HG03066 (cell line): ENCODE data around the gene GABRB2.
"Not testable (repeated sequence)": the region's sequence is repeated elsewhere in the genome, so short reads cannot be mapped to it uniquely, and the experiment has no call there.

Experiments used
- ATAC-seq: cut with Tn5 transposase; IDR thresholded peaks from one replicate; pipeline ENCODE4 v1.9.1; 2021; ENCODE audit warnings: low read depth; ENCODE audit not compliant: unreplicated experiment

Gene GABRB2

DNA sequence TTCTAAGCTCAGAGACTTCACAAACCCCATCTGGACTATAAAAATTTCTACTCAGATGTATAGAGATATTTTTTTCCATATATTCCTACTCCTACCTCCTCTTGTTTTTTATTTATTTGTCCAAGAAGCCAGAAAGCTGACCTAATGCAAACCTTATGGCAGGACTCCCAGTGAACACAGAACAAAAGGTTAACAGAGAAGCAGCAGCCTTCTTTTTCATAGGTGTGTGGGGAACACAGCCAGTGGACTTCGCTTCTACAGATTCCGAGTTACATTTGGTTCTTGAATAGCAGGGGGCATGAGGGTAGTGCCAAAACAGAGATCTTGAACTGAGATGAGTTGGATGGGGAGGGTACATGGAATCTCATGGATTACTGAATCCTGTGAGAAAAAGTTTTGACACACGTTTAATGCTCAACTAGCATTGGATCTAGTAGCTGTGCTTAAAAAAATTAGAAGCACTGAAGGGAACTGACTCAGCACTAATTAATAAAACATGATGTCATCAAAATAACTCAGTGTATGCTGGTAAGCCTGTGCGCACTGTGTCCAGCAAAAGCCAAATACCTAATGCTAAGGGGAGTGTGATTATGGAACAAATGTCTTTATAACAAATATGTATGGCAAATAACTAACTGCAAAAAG is 240.1 kb downstream of the GABRB2 start:
- ATAC-seq, result no peak

DNA sequence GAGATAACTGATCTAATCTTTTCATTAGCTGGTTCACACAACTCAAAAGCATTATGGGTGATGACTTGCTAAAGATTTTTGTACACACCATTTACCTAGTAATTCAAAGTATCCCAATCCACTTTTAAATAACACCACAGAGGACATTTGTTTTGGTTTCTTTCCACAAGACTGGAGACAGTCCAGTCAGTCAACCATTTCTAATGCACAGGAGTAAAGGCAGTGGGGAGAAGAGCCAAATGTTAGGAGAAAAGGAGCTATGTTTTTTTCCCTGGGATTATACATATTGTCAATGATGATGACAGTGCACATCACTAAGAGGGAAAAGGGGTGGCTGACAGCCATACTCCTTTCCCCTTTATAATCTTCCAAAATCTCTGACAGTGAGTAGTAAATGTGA is 240.9 kb downstream of the GABRB2 start:
- ATAC-seq, result no peak

DNA sequence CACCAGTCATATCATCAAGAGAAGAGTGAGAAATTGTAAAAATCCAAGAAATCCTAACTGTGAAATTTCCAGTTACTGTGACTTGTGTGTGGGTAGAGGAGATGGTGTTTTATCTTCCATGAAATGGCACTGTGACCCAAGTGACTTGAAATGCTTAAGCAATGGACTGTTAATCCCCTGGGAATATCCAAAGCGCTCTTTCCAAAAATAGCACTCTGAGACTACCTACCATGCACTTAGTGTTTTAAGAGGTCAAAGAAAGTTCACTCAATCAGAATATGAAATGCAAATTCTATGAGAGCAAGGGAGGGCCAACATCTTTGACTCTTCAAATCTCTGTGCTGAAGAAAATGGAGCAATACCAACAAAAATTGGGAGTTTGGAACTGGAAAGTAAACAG is 244.0 kb downstream of the GABRB2 start:
- ATAC-seq, result no peak

DNA sequence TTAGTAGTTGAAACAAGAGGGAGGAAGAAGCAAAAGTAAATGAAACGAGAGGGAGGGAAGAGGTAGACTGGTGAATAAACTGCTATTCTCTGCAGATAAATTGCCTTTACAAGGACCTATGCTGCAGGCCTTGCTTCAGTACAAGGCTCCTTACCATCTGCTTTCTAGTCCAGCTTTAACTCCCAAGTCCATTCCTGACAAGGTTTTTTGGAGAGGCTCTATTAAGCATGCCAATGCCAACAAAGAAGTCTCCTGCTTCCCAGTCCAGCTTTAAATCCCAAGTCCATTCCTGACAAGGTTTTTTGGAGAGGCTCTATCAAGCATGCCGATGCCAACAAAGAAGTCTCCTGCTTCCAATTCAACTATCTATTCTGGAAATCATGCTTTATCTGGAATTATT is 244.9 kb downstream of the GABRB2 start:
- no peak for ATAC-seq

DNA sequence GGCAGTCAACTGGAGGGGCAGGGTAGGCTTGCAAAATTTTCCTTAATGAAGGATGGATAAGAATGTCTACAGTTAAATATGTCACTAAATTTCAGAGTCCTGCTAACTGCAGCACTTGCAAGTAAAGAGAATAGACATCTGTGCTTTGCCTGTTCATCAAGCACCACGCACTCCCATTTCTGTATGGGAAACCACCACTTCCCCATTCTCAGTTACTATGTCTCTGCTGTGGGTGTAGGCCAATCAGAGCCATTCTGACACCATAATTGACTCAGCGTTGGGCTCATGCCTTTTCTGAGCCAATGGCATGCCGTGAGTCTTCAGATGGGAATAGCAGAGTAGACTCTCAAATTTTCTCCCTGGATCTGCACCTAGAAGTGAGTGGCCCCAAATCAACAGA is 247.5 kb downstream of the GABRB2 start:
- no peak for ATAC-seq

DNA sequence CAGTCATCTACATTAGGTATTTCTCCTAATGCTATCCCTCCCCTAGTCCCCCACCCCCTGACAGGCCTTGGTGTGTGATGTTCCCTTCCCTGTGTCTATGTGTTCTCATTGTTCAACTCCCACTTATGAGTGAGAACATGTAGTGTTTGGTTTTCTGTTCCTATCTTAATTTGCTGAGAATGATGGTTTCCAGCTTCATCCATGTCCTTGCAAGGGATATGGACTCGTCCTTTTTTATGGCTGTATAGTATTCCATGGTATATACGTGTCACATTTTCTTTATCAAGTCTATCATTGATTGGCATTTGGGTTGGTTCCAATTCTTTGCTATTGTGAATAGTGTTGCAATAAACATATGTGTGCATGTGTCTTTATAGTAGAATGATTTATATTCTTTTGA is 249.1 kb downstream of the GABRB2 start:
- not testable (repeated sequence) for ATAC-seq

DNA sequence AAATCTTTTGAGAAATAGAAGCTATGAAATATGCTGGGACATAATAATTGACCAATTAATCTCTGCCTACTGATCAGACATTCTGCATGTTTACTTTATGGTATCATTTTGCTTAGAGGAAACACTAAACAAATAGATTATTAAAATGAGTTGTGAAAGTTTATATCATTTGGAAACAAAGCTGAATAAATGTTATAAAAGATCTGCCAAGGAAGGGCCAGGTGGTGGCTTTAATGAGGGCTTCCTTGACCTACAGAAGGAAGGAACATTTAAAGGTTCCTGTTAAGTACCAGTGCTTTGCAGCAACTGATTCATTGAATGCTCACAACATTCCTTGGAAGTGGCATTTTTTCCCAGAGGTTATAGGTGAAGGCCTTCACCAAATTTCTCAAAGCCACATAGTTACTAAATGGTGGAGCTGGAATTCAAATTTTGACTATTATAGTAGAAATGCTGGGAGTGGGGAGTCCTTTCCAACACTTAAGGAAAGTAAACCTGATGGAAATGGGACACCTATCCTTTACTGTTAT is 250.7 kb downstream of the GABRB2 start:
- no peak for ATAC-seq

DNA sequence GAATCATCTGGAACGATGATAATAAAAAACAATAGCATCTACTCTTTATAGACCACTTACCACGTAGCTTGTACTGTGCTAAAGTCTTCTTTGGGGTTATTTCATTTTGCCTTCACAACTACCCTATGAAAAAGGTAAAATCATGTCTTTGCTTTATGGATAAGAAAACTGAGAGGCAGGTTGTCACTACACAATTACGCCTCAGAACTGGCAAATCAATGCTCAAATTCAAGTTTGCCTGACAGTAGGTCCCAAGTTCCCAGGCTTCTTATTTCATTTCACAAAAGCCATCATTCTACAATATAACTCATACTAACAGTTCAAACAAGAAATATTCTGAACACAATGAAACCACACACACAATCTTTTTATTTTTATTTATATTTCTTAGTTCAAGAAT is 258.5 kb downstream of the GABRB2 start:
- ATAC-seq, result no peak

DNA sequence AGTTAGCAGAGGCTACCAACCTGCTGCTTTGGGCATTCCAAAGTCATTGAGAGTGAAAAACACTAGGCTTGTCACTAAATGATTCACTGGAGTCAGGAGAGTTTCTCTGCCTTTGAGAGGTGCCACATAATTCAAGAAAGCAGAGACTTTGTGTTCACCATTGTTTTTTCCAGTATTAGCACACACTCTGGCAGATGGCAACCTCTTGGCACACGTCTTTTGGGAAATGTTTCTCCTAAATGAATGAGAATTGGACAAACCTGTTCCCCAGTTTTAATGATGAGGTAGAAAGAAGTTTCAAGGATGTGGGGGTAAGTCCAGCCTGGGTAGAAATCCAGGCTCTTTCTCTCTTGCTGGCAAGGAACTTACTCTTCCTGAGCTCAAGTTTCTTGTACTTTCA is 259.1 kb downstream of the GABRB2 start:
- ATAC-seq, result no peak

DNA sequence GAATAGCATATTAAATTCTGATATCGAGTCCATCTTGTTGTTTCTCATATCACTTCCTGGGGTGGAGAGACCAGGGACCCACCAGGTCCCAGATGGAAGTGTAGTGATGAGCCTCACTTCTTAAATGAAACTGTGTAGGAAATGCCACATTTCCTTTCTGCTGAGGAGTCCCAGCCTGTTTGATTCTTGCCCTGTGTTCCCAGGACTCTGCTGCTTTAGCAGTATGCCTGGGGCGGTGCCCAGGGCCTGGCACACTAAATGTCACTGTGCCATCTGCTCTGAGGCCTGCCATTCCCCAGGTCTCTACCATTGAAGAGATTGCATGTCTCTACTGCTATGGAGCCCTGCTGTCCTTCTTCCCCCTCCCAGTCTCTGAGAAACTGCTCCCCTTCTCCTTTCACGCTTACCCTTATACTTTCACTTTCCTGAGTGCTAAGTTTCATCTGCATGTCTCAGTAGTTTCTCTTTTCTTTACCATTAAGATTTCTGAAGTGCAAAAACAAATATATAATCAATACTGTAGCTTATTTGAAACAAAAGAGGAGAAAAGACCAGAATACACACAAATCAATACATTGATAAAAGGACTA is 260.4 kb downstream of the GABRB2 start:
- peak; percentile 95 for ATAC-seq

DNA sequence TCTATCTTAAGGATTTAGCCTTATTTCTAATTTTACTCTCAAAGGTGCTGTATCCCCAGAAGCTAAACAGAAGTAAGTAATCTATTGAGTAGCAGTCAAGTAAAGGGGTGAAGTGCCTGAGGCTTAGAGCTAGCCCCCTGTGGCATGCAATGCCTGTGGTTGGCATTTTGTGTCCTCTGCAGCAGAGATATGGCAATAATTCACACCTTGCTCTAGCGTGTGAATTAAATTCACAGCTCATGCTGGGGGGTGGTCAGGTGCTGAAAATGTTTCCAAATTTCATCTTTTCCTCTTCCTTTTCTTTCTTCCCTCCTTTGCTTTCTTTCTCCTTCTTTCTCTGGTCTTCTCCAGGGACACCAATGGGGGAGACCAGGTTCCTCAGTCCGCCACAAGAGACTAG is 262.1 kb downstream of the GABRB2 start:
- no peak for ATAC-seq

DNA sequence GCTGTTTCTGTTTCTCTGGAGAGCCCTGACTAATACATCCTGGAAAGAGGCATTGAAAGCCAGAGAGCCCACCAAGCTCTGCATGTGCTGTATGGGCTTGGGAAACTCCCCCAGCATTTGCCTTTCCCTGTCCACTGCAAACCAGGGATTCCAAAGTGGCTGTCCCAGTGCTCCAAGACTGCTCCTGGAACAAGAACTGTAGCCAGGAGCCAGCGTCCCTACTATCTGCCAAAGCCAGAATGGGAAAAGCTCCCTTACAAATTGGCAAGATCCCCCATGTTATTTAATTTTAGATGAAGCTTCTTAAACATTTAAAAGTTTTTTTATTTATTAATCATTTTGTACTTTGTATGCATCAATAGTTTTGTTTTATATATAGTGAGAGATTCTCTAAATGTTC is 263.2 kb downstream of the GABRB2 start:
- no peak for ATAC-seq

DNA sequence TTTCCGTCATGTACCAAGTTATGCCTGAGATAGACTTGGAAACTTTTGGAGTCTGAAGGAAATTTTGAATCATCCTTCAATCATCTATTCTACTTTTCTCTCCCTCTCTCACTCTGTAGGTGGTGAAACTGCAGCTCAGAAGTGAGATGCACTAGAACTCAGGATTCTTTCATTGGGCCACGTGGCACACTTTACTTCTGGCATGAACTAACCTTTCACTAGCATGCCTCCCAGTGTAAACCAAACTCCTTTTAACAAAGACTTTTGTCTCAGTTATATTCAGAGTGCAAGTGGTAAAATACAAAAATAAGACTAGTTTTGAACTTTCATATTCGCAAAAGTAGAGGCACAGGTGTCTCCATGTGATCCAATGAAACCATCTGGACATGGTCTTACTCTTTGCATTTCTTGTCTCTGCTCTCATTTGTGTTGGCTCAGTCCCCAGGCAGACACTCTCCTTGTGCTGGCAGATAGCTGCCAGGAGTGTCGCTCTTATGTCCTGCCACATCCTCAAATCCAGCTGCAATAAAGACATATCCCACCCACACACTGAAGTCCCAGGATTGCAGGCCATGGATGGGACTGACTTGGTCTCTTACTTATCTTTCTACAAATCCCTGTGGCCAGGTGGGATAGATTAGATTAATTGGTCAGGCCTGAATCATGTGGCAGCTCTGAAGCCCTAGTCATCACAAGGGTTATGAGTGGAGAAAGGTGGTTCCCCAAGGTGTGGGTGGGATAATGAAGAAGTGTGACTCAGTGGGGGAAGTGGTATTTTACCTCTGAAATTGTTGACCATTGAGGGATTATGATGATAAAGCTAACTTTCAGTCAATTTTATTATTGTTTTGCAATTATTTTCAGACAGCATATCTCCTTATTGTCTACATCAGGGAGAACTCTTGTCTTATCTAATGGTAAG is 267.5 kb downstream of the GABRB2 start:
- ATAC-seq, result no peak

DNA sequence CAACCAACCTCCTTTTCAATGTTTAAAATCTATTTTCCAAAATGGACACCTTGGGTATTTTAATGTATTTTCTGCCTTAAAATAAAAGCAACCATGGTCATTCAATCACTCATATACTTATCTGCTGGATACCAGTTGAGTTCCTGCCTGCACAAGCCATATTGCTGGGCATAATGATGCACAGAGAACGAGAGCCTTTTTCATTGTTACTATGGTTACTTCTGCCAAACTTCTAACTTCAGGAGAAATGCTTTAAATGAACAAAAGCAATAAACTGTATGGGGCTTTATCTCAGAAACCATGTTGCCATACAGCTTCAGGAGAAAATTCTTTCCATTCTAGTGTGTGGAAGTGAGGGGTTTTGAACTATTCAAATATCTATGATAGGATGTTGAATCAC is 269.5 kb downstream of the GABRB2 start:
- no peak for ATAC-seq

DNA sequence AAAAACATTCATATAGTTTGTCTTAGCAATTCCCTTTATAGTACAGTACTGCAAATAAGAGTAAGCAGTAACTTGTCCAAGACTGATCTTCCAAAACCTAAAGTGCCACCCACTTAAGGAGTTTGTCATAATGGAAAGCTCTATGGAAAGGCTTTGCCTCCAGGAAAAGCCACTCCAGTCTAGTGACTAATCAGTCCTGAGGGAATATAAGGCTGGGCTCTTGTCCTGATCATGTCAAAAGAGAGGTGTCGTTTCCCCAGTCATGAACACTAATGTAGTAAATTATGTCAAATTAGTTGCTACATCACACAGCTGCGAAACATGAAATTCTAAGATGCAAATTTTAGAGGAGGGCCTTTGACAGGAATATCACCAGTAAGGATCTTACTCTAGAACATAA is 271.6 kb downstream of the GABRB2 start:
- ATAC-seq, result no peak

DNA sequence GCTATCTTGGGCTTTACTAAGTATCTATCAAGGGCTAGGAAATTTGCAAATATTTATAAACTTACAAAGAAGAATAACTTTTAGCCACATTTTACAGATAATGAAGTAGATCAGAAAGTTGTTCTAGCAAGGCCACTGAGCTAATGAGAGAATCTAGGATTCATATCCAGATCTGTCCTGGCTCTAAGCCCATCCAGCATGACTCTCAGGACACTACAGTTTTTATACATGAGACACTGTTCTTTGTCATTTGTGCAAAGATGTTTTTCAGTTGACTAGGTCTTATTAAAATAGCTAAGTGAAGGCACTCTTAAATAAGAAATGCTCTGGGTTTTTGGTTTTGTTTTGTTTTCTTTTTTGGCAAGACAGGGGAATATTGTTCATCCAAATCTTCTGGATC is 273.1 kb downstream of the GABRB2 start:
- ATAC-seq, result no peak

DNA sequence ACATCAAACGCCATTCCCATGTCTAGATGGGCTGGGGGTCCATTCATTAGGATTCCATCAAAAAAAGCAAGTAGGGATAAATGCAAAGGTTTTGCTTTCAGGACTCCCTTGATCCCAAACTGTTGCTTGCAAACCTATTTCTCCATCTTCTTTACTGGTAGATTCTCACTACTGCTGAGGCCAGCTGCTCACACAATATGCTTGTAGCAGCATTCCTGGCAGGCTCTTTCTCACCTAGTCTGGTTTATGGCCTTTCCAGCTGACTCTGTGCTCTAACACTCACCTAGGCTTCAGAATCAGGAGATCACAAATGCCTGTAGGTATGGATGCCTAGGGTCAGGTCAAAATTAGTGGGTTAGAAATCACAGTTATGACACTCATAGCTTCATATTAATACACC is 274.7 kb downstream of the GABRB2 start:
- ATAC-seq, result no peak

DNA sequence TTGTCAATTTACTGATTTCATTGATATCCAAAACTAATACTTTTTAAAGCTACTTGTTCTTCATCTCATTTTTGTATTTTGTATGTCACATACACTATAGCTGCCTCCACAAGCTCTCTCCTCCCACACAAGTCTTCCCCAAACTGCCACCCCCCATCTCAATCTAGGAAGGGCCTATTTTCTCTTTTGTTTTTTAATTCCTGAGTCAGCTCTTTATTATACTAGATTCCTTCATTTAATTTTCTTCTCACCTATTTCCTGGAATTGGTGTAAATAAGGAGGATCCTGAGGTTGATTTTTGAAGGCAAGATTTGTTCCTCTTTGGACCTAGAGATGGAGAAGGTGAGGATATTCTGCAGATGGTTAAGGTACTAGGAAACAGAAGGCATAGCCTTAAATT is 277.4 kb downstream of the GABRB2 start:
- ATAC-seq, result no peak

DNA sequence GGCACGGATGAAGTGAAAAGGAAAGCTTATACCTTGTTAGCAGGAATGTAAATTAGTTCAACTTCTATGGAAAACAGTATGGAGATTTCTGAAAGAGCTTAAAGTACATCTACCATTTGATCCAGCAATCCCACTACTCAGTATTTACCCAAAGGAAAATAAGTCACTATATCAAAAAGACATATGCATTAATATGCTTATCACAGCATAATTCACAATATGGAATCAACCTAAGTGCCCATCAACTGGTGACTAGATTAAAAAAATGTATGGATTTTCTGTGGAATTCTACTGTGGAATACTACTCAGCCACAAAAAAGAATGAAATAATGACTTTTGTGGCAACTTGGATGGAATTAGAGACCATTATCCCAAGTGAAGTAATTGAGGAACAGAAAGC is 279.6 kb downstream of the GABRB2 start:
- ATAC-seq, result no peak

DNA sequence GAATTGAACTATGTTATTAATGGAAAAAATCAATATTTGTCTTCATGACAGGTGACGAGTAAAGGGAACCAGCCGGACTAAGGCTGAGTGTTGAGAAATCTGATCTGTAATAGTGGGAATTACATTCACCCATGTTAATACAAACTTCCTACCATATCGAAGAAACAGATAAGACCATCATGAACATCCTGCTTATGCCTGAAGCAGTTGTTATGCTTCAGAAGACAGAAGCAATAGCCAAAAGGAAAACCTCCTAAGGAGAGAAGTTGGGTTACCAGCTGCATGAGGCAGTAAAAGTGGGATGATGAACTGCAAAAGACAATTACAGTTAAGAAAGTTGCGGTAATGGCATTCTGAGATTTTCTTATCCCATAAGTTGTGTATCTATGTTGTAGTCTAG is 281.5 kb downstream of the GABRB2 start:
- no peak for ATAC-seq

DNA sequence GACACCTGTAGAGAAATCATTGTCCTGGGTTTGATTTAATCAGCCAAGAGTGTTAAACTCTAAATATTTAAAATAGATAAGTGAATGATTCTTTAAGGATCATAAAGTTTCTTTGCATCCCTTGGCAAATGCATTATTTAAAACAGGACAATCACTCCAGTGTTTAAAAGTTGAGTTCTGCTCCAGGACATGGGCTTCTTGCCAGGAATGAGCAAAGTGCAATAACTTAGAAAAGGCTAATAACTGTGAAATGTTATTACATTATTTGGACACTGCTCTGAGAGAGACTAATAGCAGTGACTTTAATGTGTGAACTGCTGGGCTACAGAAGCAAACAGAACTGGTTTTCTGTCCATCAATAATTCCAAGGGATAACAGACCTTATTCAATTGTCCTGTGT is 283.3 kb downstream of the GABRB2 start:
- ATAC-seq, result no peak
